Chondrocyte (in vitro differentiated cells): ENCODE results near the gene KCNAB2. TPM values are rescaled to one million over a fixed set of nuclear protein-coding genes. Genes with fewer than 3 reads are reported as not detected.

ENCODE experiments used
- DNase-seq: peaks from one replicate; pipeline ENCODE4 v3.0.0; 2021; ENCODE audit warnings: mixed read lengths, low spot score
- H3K27ac Mint-ChIP-seq: one replicate; pipeline ENCODE4 v1.8.0; 2021; ENCODE audit warnings: mild to moderate bottlenecking, moderate library complexity, mixed read lengths; ENCODE audit not compliant: unreplicated experiment
- H3K27me3 Mint-ChIP-seq: 2 replicates; pipeline ENCODE4 v1.8.0; 2021; ENCODE audit warnings: low read depth, mixed read lengths
- H3K36me3 Mint-ChIP-seq: 2 replicates; pipeline ENCODE4 v1.8.0; 2021; ENCODE audit warnings: low read depth, mixed read lengths
- H3K4me1 Mint-ChIP-seq: 2 replicates; pipeline ENCODE4 v1.8.0; 2021; ENCODE audit warnings: low read depth, mild to moderate bottlenecking, mixed read lengths
- H3K4me3 Mint-ChIP-seq: one replicate; pipeline ENCODE4 v1.8.0; 2021; ENCODE audit warnings: mild to moderate bottlenecking, moderate library complexity, mixed read lengths; ENCODE audit not compliant: unreplicated experiment
- H3K9me3 Mint-ChIP-seq: 2 replicates; pipeline ENCODE4 v1.8.0; 2021; ENCODE audit warnings: low read depth, mixed read lengths
- total RNA-seq: library from RNA; stranded (reverse); gene quantifications from 3 replicates; pipeline ENCODE4 v1.2.1, GENCODE V29; 2021
- TF ChIP-seq, protein P1 (sequence below): fragments of 200-600 bp; sonication (generic); IDR thresholded peaks from 2 replicates; pipeline ENCODE4 v1.5.0; 2021; ENCODE audit warnings: antibody characterized with exemption, mild to moderate bottlenecking, moderate library complexity

Gene KCNAB2
- total RNA-seq, 1 donor from 2014 or later: 5.2 TPM

DNA sequence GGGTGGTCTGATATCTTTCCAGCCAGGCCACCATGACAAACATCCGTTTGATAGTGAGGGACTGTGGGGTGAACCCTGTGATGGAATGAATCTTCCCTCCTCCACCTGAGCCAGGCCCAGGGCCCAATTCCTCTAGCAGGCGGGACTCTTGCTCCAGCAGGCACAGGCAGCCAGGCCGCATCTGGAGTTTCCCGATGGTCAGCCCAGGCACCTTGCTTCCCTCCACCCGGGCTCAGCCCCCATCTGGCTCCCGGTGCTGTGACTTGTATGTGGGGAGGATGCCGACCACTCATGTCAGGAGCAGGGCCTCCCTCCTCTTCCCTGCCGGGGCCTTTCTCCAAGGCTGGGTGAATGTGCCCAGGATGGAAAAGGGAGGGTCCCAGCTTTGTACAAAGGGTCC, 21.0 kb downstream of the KCNAB2 start:
- peaks cover 23% of the 10 kb centered on the region for H3K27me3 Mint-ChIP-seq
- DNase-seq: peak; percentile 73
- H3K9me3 Mint-ChIP-seq: no peaks in the 10 kb centered on the region
- no peak overlapping the region for H3K4me3 Mint-ChIP-seq
- TF ChIP-seq, protein P1, sequence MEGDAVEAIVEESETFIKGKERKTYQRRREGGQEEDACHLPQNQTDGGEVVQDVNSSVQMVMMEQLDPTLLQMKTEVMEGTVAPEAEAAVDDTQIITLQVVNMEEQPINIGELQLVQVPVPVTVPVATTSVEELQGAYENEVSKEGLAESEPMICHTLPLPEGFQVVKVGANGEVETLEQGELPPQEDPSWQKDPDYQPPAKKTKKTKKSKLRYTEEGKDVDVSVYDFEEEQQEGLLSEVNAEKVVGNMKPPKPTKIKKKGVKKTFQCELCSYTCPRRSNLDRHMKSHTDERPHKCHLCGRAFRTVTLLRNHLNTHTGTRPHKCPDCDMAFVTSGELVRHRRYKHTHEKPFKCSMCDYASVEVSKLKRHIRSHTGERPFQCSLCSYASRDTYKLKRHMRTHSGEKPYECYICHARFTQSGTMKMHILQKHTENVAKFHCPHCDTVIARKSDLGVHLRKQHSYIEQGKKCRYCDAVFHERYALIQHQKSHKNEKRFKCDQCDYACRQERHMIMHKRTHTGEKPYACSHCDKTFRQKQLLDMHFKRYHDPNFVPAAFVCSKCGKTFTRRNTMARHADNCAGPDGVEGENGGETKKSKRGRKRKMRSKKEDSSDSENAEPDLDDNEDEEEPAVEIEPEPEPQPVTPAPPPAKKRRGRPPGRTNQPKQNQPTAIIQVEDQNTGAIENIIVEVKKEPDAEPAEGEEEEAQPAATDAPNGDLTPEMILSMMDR: no peak
- H3K36me3 Mint-ChIP-seq: no peaks in the 10 kb centered on the region
- H3K27ac Mint-ChIP-seq: no peak overlapping the region
- no peaks in the 10 kb centered on the region for H3K4me1 Mint-ChIP-seq

DNA sequence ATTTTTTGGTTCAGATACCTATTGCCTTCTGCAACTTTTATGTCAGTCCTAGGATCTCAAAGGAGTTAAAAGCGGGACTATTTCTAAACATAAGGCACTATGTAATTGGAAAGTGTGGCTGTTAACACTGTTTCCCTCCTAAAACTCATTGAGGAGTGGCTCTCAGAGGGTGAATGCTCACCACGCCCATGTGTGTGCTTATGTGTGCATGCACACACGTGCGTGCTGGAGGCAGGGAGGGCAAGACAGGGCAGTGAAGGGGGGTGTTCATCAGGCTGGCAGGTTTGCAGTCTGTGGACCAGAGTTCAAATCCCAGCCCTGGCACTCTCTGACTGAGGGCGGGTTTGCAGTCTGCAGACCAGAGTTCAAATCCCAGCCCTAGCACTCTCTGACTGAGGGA, 22.4 kb downstream of the KCNAB2 start:
- no peak overlapping the region for H3K4me3 Mint-ChIP-seq
- no peaks in the 10 kb centered on the region for H3K4me1 Mint-ChIP-seq
- H3K27ac Mint-ChIP-seq: no peak overlapping the region
- H3K27me3 Mint-ChIP-seq: peaks cover 20% of the 10 kb centered on the region
- no peaks in the 10 kb centered on the region for H3K36me3 Mint-ChIP-seq
- TF ChIP-seq, protein P1: no peak
- no peak for DNase-seq
- H3K9me3 Mint-ChIP-seq: no peaks in the 10 kb centered on the region

DNA sequence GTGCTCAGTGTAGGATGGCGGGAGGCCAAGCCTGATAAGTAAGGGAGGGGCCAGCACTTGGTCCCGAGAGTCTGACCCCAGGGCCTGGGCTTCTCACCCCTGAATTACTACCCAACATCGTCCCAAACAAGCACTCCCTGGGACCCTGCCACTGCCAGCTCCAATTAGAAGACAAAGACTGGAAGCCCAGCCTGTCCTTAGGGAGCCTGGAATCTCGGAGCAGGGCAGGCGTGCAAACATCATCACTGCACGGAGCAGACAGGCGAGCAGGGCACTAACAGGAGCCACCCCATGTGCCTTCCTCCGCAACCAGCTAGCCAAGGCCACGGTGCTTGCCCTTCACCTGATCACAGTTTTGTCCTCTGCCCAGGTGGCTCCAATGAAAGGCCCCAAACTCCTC, 23.2 kb downstream of the KCNAB2 start:
- H3K4me1 Mint-ChIP-seq: no peaks in the 10 kb centered on the region
- no peak overlapping the region for H3K27ac Mint-ChIP-seq
- DNase-seq: no peak
- H3K9me3 Mint-ChIP-seq: no peaks in the 10 kb centered on the region
- peaks cover 15% of the 10 kb centered on the region for H3K27me3 Mint-ChIP-seq
- H3K4me3 Mint-ChIP-seq: no peak overlapping the region
- TF ChIP-seq, protein P1: no peak
- no peaks in the 10 kb centered on the region for H3K36me3 Mint-ChIP-seq

DNA sequence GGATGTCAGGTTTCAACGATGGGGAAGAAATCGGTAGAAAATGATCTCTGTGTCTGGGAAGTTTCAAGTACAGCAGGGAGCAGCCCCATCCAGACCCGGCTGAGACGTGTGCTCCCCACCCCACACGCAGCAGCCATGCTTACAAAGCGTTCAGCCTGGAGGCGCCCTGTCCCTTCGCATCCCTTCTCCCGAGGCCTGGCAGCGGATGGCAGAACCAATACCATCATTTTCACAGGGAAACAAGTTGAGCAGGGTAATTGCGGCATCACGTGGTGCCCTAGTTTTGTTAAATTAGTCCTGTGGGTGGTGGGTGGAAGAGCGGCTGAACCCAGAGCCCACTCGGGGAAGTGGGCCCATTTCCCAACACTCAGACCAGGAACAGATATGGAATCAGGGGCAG, 23.9 kb downstream of the KCNAB2 start:
- Mint-ChIP-seq H3K9me3 (no peaks in the 10 kb centered on the region), H3K4me3 (no peak overlapping the region), H3K36me3 (no peaks in the 10 kb centered on the region), H3K27ac (no peak overlapping the region), H3K27me3 (peaks cover 15% of the 10 kb centered on the region), H3K4me1 (no peaks in the 10 kb centered on the region)
- DNase-seq: no peak
- TF ChIP-seq, protein P1: no peak

DNA sequence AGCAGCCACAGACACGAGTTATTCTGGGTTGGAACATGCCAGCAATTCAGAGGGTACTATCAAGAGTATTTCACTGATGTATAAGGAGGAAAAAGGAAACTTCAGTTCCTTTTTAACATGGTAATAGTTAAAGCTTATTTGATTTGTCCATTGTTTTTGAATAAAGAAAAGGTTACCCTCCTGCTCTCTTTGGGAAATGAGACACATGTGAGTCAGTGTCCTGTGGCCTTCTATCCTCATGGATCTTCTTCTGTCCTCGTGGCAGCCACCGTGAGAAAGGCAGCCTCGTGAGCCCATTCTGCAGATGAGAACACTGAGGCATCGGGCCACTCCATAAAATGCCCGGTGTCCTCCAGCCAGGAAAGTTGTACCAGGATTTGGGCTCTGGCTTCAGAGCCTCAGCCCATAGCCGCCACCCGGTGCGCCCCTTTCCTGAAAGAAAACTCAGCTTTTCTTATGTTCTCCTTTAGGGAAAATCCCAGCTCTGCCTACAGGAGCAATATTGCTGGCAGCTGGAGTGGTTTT, 24.8 kb downstream of the KCNAB2 start:
- Mint-ChIP-seq H3K36me3 (no peaks in the 10 kb centered on the region), H3K4me3 (no peak overlapping the region), H3K27me3 (peaks cover 11% of the 10 kb centered on the region), H3K27ac (no peak overlapping the region), H3K9me3 (no peaks in the 10 kb centered on the region), H3K4me1 (no peaks in the 10 kb centered on the region)
- TF ChIP-seq, protein P1: no peak
- DNase-seq: no peak
